HFF-Myc (cell line): ENCODE measurements around the gene IL4R.

ENCODE experiments used
- DNase-seq: peaks from one replicate; pipeline ENCODE4 v3.0.0-alpha.2; 2011; ENCODE audit warnings: low read depth; ENCODE audit errors: extremely low read depth
- H3K4me3 ChIP-seq: replicated peaks from 2 replicates; pipeline ENCODE4 v1.5.1; 2011; ENCODE audit warnings: low read depth, mild to moderate bottlenecking, control low read depth, low read length
- TF ChIP-seq, protein P1 (sequence below): IDR thresholded peaks from 2 replicates; pipeline ENCODE4 v1.5.1; 2012; ENCODE audit warnings: mild to moderate bottlenecking, low read depth, low read length, control low read depth; ENCODE audit errors: missing control alignments

Gene IL4R

DNA sequence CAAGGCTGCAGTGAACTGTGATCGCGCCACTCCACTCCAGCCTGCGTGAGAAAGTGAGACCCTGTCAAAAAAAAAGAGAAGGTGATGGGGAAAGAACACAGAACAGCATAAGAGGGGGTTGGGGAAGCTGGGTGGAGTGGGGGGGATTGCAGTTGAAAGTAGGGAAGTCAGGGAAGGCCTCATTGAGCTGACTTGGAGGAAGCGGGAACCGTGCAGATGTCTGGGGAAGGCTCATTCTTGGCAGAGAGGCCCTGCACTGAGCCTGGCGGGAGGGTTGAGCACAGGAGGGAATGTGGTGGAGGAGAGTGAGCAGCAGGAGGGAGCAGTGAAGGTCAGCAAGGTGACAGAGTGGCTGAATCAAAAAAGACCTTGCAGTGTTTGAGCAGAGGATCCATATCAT is 26.9 kb downstream of the IL4R start:
- TF ChIP-seq, protein P1, sequence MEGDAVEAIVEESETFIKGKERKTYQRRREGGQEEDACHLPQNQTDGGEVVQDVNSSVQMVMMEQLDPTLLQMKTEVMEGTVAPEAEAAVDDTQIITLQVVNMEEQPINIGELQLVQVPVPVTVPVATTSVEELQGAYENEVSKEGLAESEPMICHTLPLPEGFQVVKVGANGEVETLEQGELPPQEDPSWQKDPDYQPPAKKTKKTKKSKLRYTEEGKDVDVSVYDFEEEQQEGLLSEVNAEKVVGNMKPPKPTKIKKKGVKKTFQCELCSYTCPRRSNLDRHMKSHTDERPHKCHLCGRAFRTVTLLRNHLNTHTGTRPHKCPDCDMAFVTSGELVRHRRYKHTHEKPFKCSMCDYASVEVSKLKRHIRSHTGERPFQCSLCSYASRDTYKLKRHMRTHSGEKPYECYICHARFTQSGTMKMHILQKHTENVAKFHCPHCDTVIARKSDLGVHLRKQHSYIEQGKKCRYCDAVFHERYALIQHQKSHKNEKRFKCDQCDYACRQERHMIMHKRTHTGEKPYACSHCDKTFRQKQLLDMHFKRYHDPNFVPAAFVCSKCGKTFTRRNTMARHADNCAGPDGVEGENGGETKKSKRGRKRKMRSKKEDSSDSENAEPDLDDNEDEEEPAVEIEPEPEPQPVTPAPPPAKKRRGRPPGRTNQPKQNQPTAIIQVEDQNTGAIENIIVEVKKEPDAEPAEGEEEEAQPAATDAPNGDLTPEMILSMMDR = no peak
- DNase-seq = no peak
- no peak overlapping the region for H3K4me3 ChIP-seq

DNA sequence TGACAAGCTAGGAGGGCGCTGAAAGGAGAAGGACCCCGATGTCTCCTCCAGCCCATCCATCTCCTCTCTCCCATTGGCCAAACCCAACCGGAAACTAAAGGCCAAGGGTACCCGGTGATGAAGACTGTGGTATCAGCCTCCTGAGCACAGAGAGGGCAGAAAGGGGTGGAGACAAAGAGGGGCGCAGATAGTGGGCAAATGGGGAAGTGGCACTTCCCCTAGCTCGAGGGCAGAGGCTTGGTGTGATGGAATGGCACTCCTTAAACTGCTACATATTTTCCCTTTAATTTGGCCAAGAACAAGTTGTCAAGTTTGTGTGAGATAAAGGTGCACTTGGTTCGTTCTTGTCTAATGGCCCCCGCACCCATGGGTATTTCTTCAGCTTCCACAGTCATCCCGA is 27.8 kb downstream of the IL4R start:
- TF ChIP-seq, protein P1 = no peak
- no peak overlapping the region for H3K4me3 ChIP-seq
- DNase-seq = no peak

DNA sequence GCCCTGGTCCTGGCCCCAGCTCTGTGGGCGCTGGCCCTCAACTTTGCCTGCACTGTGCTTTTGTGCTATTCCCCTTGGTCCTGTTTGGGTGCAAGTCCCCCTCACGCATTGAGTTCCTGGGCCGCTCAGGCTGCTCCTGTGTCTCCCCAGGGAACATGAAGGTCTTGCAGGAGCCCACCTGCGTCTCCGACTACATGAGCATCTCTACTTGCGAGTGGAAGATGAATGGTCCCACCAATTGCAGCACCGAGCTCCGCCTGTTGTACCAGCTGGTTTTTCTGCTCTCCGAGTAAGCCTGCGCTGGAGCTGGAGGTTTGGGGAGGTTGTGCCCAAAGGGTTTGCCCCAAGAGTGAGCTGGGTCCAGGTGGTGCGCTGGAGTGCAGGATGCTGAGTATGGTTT is 28.2 kb downstream of the IL4R start:
- TF ChIP-seq, protein P1 = no peak
- no peak for DNase-seq
- no peak overlapping the region for H3K4me3 ChIP-seq

DNA sequence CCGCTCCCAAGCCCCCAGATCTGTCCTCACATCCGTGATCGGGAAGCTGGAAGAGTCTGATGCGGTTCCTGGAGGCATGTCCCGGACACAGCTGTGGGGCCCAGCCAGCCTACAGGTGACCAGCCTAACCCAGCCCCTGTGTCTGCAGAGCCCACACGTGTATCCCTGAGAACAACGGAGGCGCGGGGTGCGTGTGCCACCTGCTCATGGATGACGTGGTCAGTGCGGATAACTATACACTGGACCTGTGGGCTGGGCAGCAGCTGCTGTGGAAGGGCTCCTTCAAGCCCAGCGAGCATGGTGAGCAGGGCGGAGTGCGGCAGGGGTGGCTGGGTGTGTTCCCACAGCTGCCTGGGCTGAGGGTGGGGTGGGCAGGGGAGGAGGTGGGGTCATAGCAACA is 30.9 kb downstream of the IL4R start:
- no peak for DNase-seq
- TF ChIP-seq, protein P1 = no peak
- no peak overlapping the region for H3K4me3 ChIP-seq

DNA sequence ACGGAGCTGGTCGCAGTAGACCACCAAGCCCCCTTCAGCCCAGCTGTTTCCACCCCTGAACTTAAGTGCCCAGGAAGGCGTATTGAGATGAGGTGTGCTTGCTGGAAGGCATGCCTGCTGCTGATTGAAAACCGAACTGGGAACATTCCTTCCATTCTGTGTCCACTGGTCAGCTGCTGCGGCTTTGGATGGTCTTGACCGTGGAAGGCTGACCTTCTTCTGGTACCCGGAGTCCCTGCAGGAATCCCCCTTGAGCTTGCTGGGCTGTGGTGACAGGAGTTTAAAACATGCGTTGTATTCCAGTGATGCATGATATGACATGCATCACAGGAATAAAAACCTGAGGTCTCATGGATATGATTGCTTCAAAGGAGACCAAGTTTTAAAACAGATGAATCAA is 31.4 kb downstream of the IL4R start:
- TF ChIP-seq, protein P1 = no peak
- H3K4me3 ChIP-seq = no peak overlapping the region
- DNase-seq = no peak

DNA sequence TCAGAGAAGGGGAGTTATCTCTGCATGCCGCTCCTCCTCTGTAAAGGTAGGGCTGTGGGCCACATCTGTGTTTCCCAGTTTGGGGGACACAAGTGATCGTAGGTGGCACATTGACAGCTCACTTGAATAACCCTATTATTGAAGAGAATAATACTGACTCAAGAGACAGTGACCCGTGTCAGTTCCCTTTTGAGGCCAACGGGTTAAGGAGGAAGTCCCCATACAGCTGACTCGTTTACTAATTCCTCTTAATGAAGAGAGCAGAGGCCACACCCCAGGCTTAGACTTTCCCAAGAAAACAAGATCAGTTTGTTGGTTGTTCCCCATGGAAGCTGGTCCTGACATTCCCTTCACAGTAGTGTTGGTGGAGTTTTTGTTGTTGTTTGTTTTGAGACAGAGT is 33.0 kb downstream of the IL4R start:
- TF ChIP-seq, protein P1 = no peak
- no peak for DNase-seq
- H3K4me3 ChIP-seq = no peak overlapping the region

DNA sequence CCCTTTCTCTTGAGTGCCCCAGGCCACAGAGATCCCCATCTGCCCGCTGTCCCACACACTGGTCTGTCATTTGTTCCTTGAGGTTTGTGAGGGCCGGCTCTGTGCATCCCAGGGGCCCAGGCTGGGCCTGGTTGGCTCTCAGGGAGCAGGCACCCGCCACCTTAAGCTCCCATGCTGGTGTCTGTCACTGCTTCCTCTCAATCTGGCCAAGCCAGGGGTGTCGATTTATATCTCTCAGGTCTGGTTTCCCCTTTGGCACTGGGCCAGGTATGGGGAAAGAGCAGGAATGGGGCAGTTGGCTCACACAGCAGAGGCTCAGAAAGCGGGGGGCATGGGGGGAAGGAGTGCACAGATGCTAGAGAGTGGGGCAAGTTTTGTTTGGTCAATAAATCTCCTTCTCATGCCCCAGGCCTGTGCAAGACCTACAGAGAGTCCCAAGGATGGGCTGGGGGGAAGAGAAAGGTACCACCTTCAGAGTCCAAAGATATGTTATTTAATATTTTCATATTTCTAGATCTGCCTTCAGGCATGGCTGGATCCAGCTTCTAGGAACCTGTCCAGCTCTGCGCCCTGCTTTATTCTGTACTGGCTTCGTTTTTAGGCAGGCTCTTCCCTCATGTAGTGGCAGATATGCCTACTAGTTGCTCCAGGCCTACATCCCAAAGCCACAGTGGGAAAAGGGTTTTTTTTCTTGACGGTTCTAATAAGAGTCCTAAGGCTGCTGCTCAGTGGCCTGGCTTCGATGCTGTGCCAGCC is 34.3 kb downstream of the IL4R start:
- TF ChIP-seq, protein P1 = no peak
- DNase-seq = no peak
- no peak overlapping the region for H3K4me3 ChIP-seq
